DMS153 (cell line): ENCODE data around the gene TRIM51.
"Not testable (repeated sequence)": the region's sequence is repeated elsewhere in the genome, so short reads cannot be mapped to it uniquely, and the experiment has no call there.

Experiments
- DNase-seq: peaks from one replicate; lab custom pipeline; 2025; lab: John Stamatoyannopoulos, UW

TRIM51 gene

GRCh38 chr11:55882997-55883396 lies at the start of gene TRIM51:
TRIM51 (plus strand) TSS chr11:55883297; CDS start chr11:55885429, 2,132 bp downstream.
- not testable (repeated sequence) for DNase-seq

- DNase-seq: no peak
Measured at GRCh38 chr11:55838452-55838851, 44.6 kb upstream of the TRIM51 start, which contains the start of gene OR5D16. OR5D16 (plus strand) TSS chr11:55838752; CDS start chr11:55838752, 0 bp downstream.

GRCh38 chr11:55847453-55847852 lies 35.6 kb upstream of the TRIM51 start:
- DNase-seq: no peak

GRCh38 chr11:55849037-55849436 lies 34.1 kb upstream of the TRIM51 start:
- no peak for DNase-seq

GRCh38 chr11:55852141-55852540 lies 31.0 kb upstream of the TRIM51 start:
- DNase-seq: no peak

GRCh38 chr11:55854704-55855103 lies 28.4 kb upstream of the TRIM51 start:
- no peak for DNase-seq

- not testable (repeated sequence) for DNase-seq
Measured at GRCh38 chr11:55867354-55867753, 15.7 kb upstream of the TRIM51 start.

GRCh38 chr11:55872731-55873130 lies 10.4 kb upstream of the TRIM51 start:
- not testable (repeated sequence) for DNase-seq

- DNase-seq: not testable (repeated sequence)
Measured at GRCh38 chr11:55873146-55873545, 10.0 kb upstream of the TRIM51 start.

GRCh38 chr11:55884995-55885394 lies 1.9 kb downstream of the TRIM51 start:
- not testable (repeated sequence) for DNase-seq

- not testable (repeated sequence) for DNase-seq
Measured at GRCh38 chr11:55885481-55885880, 2.4 kb downstream of the TRIM51 start.

- DNase-seq: no peak
Measured at GRCh38 chr11:55895216-55895615, 12.1 kb downstream of the TRIM51 start.

- DNase-seq: no peak
Measured at GRCh38 chr11:55902308-55902707, 19.2 kb downstream of the TRIM51 start.

GRCh38 chr11:55914482-55914881 lies 31.4 kb downstream of the TRIM51 start, which contains the start of gene OR5W2:
OR5W2 (minus strand) TSS chr11:55914582; CDS start chr11:55914582, 0 bp downstream.
- no peak for DNase-seq

- no peak for DNase-seq
Measured at GRCh38 chr11:55920537-55920936, 37.4 kb downstream of the TRIM51 start.

GRCh38 chr11:55936300-55936699 lies 53.2 kb downstream of the TRIM51 start, which contains the start of gene OR5I1:
OR5I1 (minus strand) TSS chr11:55936400; CDS start chr11:55936400, 0 bp downstream.
- no peak for DNase-seq
